Right lobe of liver (tissue), 6 donors: ENCODE measurements around the gene STK11. TPM values are rescaled to one million over a fixed set of nuclear protein-coding genes. Genes with fewer than 3 reads are reported as not detected.

ENCODE experiments used
- ATAC-seq, 4 donors: fragments of 200-7000 bp; cut with Tn5 transposase; one replicate each; pipeline ENCODE4 v1.9.1; 2020; ENCODE audit warnings: mild to moderate bottlenecking in 4 of 4, moderate library complexity in 4 of 4
- DNase-seq, 3 donors: peaks; one replicate each; pipeline ENCODE4 v3.0.0-alpha.2; 2020
- H3K27ac ChIP-seq, 3 donors: fragments of 200-600 bp; one replicate each; pipeline ENCODE4 v1.8.0; 2022
- H3K27me3 ChIP-seq, 2 donors: fragments of 200-600 bp; one replicate each; pipeline ENCODE4 v1.8.0; 2022
- H3K36me3 ChIP-seq, 4 donors: fragments of 200-600 bp; sonication (generic) in 1 of 4; one replicate each; pipeline versions ENCODE4 v1.5.1 to v1.8.0; 2017 to 2022; ENCODE audit warnings: control low read depth in 1 of 4
- H3K4me1 ChIP-seq, 4 donors: fragments of 200-600 bp; sonication (generic) in 1 of 4; one replicate each; pipeline versions ENCODE4 v1.5.1 to v1.8.0; 2017 to 2022; ENCODE audit warnings: control low read depth in 1 of 4
- H3K4me3 ChIP-seq, 3 donors: fragments of 200-600 bp; one replicate each; pipeline ENCODE4 v1.8.0; 2022
- H3K9me3 ChIP-seq, 4 donors: fragments of 200-600 bp; sonication (generic) in 1 of 4; one replicate each; pipeline versions ENCODE4 v1.5.1 to v1.8.0; 2017 to 2022; ENCODE audit warnings: control low read depth in 1 of 4
- CTCF ChIP-seq, 4 donors: fragments of 200-600 bp in 3 of 4; fragments of 450-650 bp in 1 of 4; IDR thresholded peaks; one replicate each; pipeline versions ENCODE4 v1.5.1 to v1.8.0; 2016 to 2022; ENCODE audit warnings: antibody characterized with exemption in 4 of 4, mild to moderate bottlenecking in 2 of 4
- POLR2A ChIP-seq: fragments of 450-650 bp; IDR thresholded peaks from one replicate; pipeline ENCODE4 v1.6.1; 2017; ENCODE audit warnings: antibody characterized with exemption, mild to moderate bottlenecking
- WGBS: methylation state at CpG from one replicate; pipeline ENCODE4 v1.1.6; 2018; ENCODE audit warnings: low coverage, low lambda C conversion rate; ENCODE audit not compliant: insufficient coverage; ENCODE audit errors: missing lambda C conversion rate; 5-methylcytosine and 5-hydroxymethylcytosine counted together
- intact Hi-C, 2 donors: fragments of 100-400 bp; cut with DNase I; formaldehyde crosslinking; loops; one replicate each; pipeline versions ENCODE4 v1.11.2 to v1.14.1; 2022
- total RNA-seq, 6 experiments: library from RNA; depleted of rRNA in 2 of 6; stranded (reverse); fragments of >200 nt in 2 of 6; fragmentation: NEBNext Ultra II Directional in 3 of 6; extraction: Animal tissue kit (Norgen Biotek cat#: 25700) in 3 of 6; gene quantifications; one replicate each; pipeline versions ENCODE4 v1.1.0 to v1.2.4, GENCODE V29; 2016 to 2023
- donor health status: DM: no; HTN: yes; CAD: no.
- donor health status: DM: no; HTN: no; CAD: no.
- donor health status: DM: no; HTN: no; CAD: no.
- donor health status: DM: no; HTN: yes; CAD: no.
- donor health status: DM: no; HTN: yes; CAD: no.

The STK11 gene
- total RNA-seq, 6 experiments from 2014 or later, result 23.8 to 34.0 (median 29.5) TPM

GRCh38 chr19:1157931-1158884, 47.4 kb upstream of the STK11 start:
- Histone ChIP-seq H3K4me1 (peaks cover 0 to 27% (median 9%) of the 10 kb centered on the region in 4 donors), H3K27ac (no peak overlapping the region), H3K4me3 (no peak overlapping the region), H3K9me3 (no peaks in the 10 kb centered on the region), H3K36me3 (no peaks in the 10 kb centered on the region), H3K27me3 (no peaks in the 10 kb centered on the region)
- DNase-seq (peak in 1 of 3 donors; percentile 22), ATAC-seq (no peak)
- TF ChIP-seq POLR2A (no peak), CTCF (IDR thresholded peaks at IDR 0.05) (no peak)
- intact Hi-C loops, result no loop called here
- 86% methylated on average over 20 of the region's 69 CpGs for WGBS

GRCh38 chr19:1158885-1159448, 46.6 kb upstream of the STK11 start:
- no peak for TF ChIP-seq CTCF (IDR thresholded peaks at IDR 0.05)
- TF ChIP-seq POLR2A, result no peak
- no peak overlapping the region for H3K4me3 ChIP-seq
- peaks cover 0 to 23% (median 9%) of the 10 kb centered on the region in 4 donors for H3K4me1 ChIP-seq
- no peak for ATAC-seq
- no peak overlapping the region for H3K27ac ChIP-seq
- DNase-seq, result peak in 1 of 3 donors; percentile 34
- no peaks in the 10 kb centered on the region for H3K9me3 ChIP-seq
- intact Hi-C loops, result no loop called here
- no peaks in the 10 kb centered on the region for H3K27me3 ChIP-seq
- 74% methylated on average over 9 of the region's 32 CpGs for WGBS
- H3K36me3 ChIP-seq, result no peaks in the 10 kb centered on the region

GRCh38 chr19:1159864-1160595, 45.5 kb upstream of the STK11 start:
- ATAC-seq (no peak), DNase-seq (peak in 1 of 3 donors; percentile 21)
- no peak overlapping the region for H3K27ac ChIP-seq
- H3K27me3 ChIP-seq, result no peaks in the 10 kb centered on the region
- no peak overlapping the region for H3K4me3 ChIP-seq
- H3K4me1 ChIP-seq, result peaks cover 0 to 13% (median 5%) of the 10 kb centered on the region in 4 donors
- 90% methylated on average over 2 of the region's 31 CpGs for WGBS
- TF ChIP-seq CTCF (IDR thresholded peaks at IDR 0.05), result no peak
- TF ChIP-seq POLR2A, result no peak
- H3K36me3 ChIP-seq, result no peaks in the 10 kb centered on the region
- intact Hi-C loops, result no loop called here
- no peaks in the 10 kb centered on the region for H3K9me3 ChIP-seq

GRCh38 chr19:1161716-1162115, 43.9 kb upstream of the STK11 start:
- intact Hi-C loops, result no loop called here
- Histone ChIP-seq H3K9me3 (no peaks in the 10 kb centered on the region), H3K36me3 (no peaks in the 10 kb centered on the region), H3K4me3 (no peak overlapping the region), H3K27me3 (no peaks in the 10 kb centered on the region), H3K4me1 (no peaks in the 10 kb centered on the region), H3K27ac (no peak overlapping the region)
- DNase-seq (peak in 1 of 3 donors; percentile 46), ATAC-seq (peak in 3 of 4 donors; percentile 17 to 21 (median 20))
- TF ChIP-seq POLR2A (no peak), CTCF (IDR thresholded peaks at IDR 0.05) (no peak)
- 53% methylated on average over 3 of the region's 18 CpGs for WGBS
